DND-41 (cell line): ENCODE data around the gene CCDC91.

Source experiments
- ATAC-seq: fragments of 200-7000 bp; cut with Tn5 transposase; 3 replicates; pipeline ENCODE4 v1.9.1; 2021; ENCODE audit warnings: low read depth; ENCODE audit not compliant: insufficient read depth
- DNase-seq: peaks from one replicate; pipeline ENCODE4 v3.0.0-alpha.2; 2020
- H2AFZ ChIP-seq: 2 replicates; pipeline ENCODE4 v1.6.0; 2012; ENCODE audit warnings: low read depth, low read length
- H3K27ac ChIP-seq: 2 replicates; pipeline ENCODE4 v1.5.1; 2012; ENCODE audit warnings: low read length, inconsistent platforms
- H3K27me3 ChIP-seq: fragments of 200-600 bp; sonication (generic); 2 replicates; pipeline ENCODE4 v1.6.0; 2012; ENCODE audit warnings: low read length, mild to moderate bottlenecking, inconsistent platforms; ENCODE audit not compliant: insufficient read depth, poor library complexity
- H3K36me3 ChIP-seq: 2 replicates; pipeline ENCODE4 v1.5.1; 2012; ENCODE audit warnings: low read length, inconsistent platforms; ENCODE audit not compliant: insufficient read depth
- H3K4me1 ChIP-seq: 2 replicates; pipeline ENCODE4 v1.5.1; 2012; ENCODE audit warnings: mild to moderate bottlenecking, low read length; ENCODE audit not compliant: insufficient read depth
- H3K4me2 ChIP-seq: 2 replicates; pipeline ENCODE4 v1.6.0; 2012; ENCODE audit warnings: mild to moderate bottlenecking, moderate library complexity, low read length, inconsistent platforms; ENCODE audit not compliant: insufficient read depth
- H3K4me3 ChIP-seq, 2 experiments: fragments of 200-600 bp in 1 of 2; shearing (Covaris generic) in 1 of 2; 2 replicates each; pipeline ENCODE4 v1.5.1; 2012 to 2016; ENCODE audit warnings: inconsistent platforms in 2 of 2, low read length in 2 of 2, mild to moderate bottlenecking in 2 of 2, low read depth in 1 of 2, moderate library complexity in 1 of 2
- H3K79me2 ChIP-seq: 2 replicates; pipeline ENCODE4 v1.6.0; 2012; ENCODE audit warnings: low read length, inconsistent platforms; ENCODE audit not compliant: insufficient read depth
- H3K9ac ChIP-seq: 2 replicates; pipeline ENCODE4 v1.6.0; 2012; ENCODE audit warnings: low read depth, mild to moderate bottlenecking, inconsistent platforms, low read length, moderate library complexity
- H3K9me3 ChIP-seq: 2 replicates; pipeline ENCODE4 v1.5.1; 2012; ENCODE audit warnings: low read length, moderate library complexity, mild to moderate bottlenecking, inconsistent platforms; ENCODE audit not compliant: insufficient read depth, severe bottlenecking
- H4K20me1 ChIP-seq: 2 replicates; pipeline ENCODE4 v1.6.0; 2012; ENCODE audit warnings: low read length; ENCODE audit not compliant: insufficient read depth
- CTCF ChIP-seq: IDR thresholded peaks from 2 replicates; pipeline ENCODE4 v1.5.1; 2012; ENCODE audit warnings: borderline replicate concordance, low read length, moderate library complexity, mild to moderate bottlenecking; ENCODE audit not compliant: poor library complexity, severe bottlenecking; ENCODE audit errors: extremely low read depth
- EZH2 ChIP-seq: IDR thresholded peaks from 3 replicates; pipeline ENCODE4 v1.6.1; 2012; ENCODE audit warnings: borderline replicate concordance, low read depth, mild to moderate bottlenecking, moderate library complexity, low read length, inconsistent platforms; ENCODE audit not compliant: severe bottlenecking

Gene CCDC91

GRCh38 chr12:28226705-28227104, 36.4 kb downstream of the CCDC91 start:
- H3K4me2 ChIP-seq = no peak overlapping the region
- no peak overlapping the region for H2AFZ ChIP-seq
- H3K36me3 ChIP-seq = no peaks in the 10 kb centered on the region
- no peak overlapping the region for H3K27ac ChIP-seq
- TF ChIP-seq CTCF (no peak), EZH2 (no peak)
- peaks cover 67% of the 10 kb centered on the region for H3K79me2 ChIP-seq
- H3K4me3 ChIP-seq = no peak overlapping the region
- ATAC-seq (no peak), DNase-seq (no peak)
- H4K20me1 ChIP-seq = peaks cover 4% of the 10 kb centered on the region; the same call in 1 of the 2 replicates
- no peaks in the 10 kb centered on the region for H3K9me3 ChIP-seq
- H3K27me3 ChIP-seq = no peaks in the 10 kb centered on the region
- peaks cover 12% of the 10 kb centered on the region for H3K4me1 ChIP-seq
- no peak overlapping the region for H3K9ac ChIP-seq

- ATAC-seq (no peak), DNase-seq (no peak)
Observed at GRCh38 chr12:28227251-28227650, 37.0 kb downstream of the CCDC91 start.

DNA sequence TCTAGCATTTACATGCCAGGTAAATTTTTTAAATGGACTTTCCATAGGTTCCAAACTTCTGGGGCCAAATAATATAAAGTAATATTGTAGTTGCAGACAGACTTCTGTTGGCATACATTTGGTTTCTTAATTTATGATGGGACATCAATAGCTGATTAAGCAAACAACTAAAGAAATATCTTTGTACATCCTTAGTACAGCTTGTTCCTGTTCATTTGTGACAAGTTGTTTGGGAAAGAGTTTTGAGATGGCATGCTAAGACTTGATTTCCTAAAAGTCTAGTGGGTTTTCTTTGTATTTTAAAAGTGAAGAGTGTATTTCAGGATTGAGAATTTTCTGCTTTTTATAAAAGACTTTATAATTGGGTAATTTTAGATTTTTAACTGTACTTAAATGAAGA, 41.0 kb downstream of the CCDC91 start:
- H3K4me1 ChIP-seq = 0 out of 2 replicates have a peak, but pooled peaks cover 3% of the 10 kb centered on the region
- no peaks in the 10 kb centered on the region for H4K20me1 ChIP-seq
- H3K9ac ChIP-seq = no peak overlapping the region
- ATAC-seq (no peak), DNase-seq (no peak)
- H3K36me3 ChIP-seq = no peaks in the 10 kb centered on the region
- H2AFZ ChIP-seq = no peak overlapping the region
- no peak for TF ChIP-seq EZH2
- TF ChIP-seq CTCF = no peak
- H3K4me2 ChIP-seq = no peak overlapping the region
- no peaks in the 10 kb centered on the region for H3K27me3 ChIP-seq
- H3K9me3 ChIP-seq = no peaks in the 10 kb centered on the region
- no peak overlapping the region for H3K4me3 ChIP-seq
- H3K79me2 ChIP-seq = peaks cover 51% of the 10 kb centered on the region
- no peak overlapping the region for H3K27ac ChIP-seq

More at GRCh38 chr12:28227251-28227650, 37.0 kb downstream of the CCDC91 start:
- no peak overlapping the region for H3K4me3 ChIP-seq
- TF ChIP-seq EZH2 (no peak), CTCF (no peak)
- H3K9me3 ChIP-seq = no peaks in the 10 kb centered on the region
- H3K4me2 ChIP-seq = no peak overlapping the region
- H3K4me1 ChIP-seq = peaks cover 8% of the 10 kb centered on the region; the same call in 1 of the 2 replicates
- no peak overlapping the region for H3K27ac ChIP-seq
- peaks cover 66% of the 10 kb centered on the region for H3K79me2 ChIP-seq
- H3K27me3 ChIP-seq = no peaks in the 10 kb centered on the region
- no peak overlapping the region for H3K9ac ChIP-seq
- no peaks in the 10 kb centered on the region for H3K36me3 ChIP-seq
- H4K20me1 ChIP-seq = no peaks in the 10 kb centered on the region; the same call in 1 of the 2 replicates
- H2AFZ ChIP-seq = no peak overlapping the region
